WTC11 (cell line): ENCODE measurements around the gene NPAS3.

ENCODE experiments used
- ATF3 ChIP-seq: sonication (generic); formaldehyde crosslinking; conservative IDR thresholded peaks from 2 replicates; pipeline ENCODE4 v1.8.1; 2022; ENCODE audit warnings: mild to moderate bottlenecking, missing genetic modification reagents
- CTCF ChIP-seq: fragments of 200-600 bp; IDR thresholded peaks from 2 replicates; pipeline ENCODE4 v1.8.0; 2022; ENCODE audit warnings: antibody characterized with exemption
- ELF4 ChIP-seq: sonication (generic); formaldehyde crosslinking; IDR thresholded peaks from 2 replicates; pipeline ENCODE4 v1.8.1; 2022; ENCODE audit warnings: low read depth, mild to moderate bottlenecking, moderate library complexity, missing genetic modification reagents
- FOXJ3 ChIP-seq: sonication (generic); formaldehyde crosslinking; IDR thresholded peaks from 2 replicates; pipeline ENCODE4 v1.9.0; 2021; ENCODE audit warnings: missing genetic modification reagents, mild to moderate bottlenecking, borderline replicate concordance
- NR3C1 ChIP-seq: sonication (generic); formaldehyde crosslinking; conservative IDR thresholded peaks from 2 replicates; pipeline ENCODE4 v1.8.1; 2023; ENCODE audit warnings: low read depth, mild to moderate bottlenecking, missing genetic modification reagents
- SP1 ChIP-seq: sonication (generic); formaldehyde crosslinking; conservative IDR thresholded peaks from 2 replicates; pipeline ENCODE4 v1.8.1; 2022; ENCODE audit warnings: missing genetic modification reagents
- TEAD4 ChIP-seq: sonication (generic); formaldehyde crosslinking; IDR thresholded peaks from 2 replicates; pipeline ENCODE4 v1.8.0; 2022; ENCODE audit warnings: mild to moderate bottlenecking, missing genetic modification reagents
- USF2 ChIP-seq: sonication (generic); formaldehyde crosslinking; IDR thresholded peaks from 2 replicates; pipeline ENCODE4 v1.8.1; 2023; ENCODE audit warnings: mild to moderate bottlenecking, missing genetic modification reagents, moderate library complexity
- ZNF138 ChIP-seq: sonication (generic); formaldehyde crosslinking; conservative IDR thresholded peaks from 2 replicates; pipeline ENCODE4 v1.8.1; 2022; ENCODE audit warnings: mild to moderate bottlenecking, moderate library complexity, missing genetic modification reagents
- ZNF219 ChIP-seq: sonication (generic); formaldehyde crosslinking; IDR thresholded peaks from 2 replicates; pipeline ENCODE4 v1.8.0; 2023; ENCODE audit warnings: missing genetic modification reagents, mild to moderate bottlenecking, borderline replicate concordance

GRCh38 chr14:33254861-33255395 lies 316.2 kb downstream of the NPAS3 start:
- TF ChIP-seq FOXJ3 (no peak), TEAD4 (no peak), CTCF (no peak), ATF3 (CRISPR knock-in tag) (no peak), ZNF138 (CRISPR knock-in tag) (no peak), USF2 (CRISPR knock-in tag) (no peak), SP1 (CRISPR knock-in tag) (no peak), ZNF219 (no peak), ELF4 (CRISPR knock-in tag) (no peak), NR3C1 (CRISPR knock-in tag) (no peak)
